NCI-H446 (cell line): Measurements from ENCODE around the gene SUCO.
"Not testable (repeated sequence)": the region's sequence is repeated elsewhere in the genome, so short reads cannot be mapped to it uniquely, and the experiment has no call there.

Experiments
- DNase-seq, 2 experiments: peaks; one replicate each; lab custom pipeline; 2025; lab: John Stamatoyannopoulos, UW

Gene SUCO

GRCh38 chr1:172559572-172560210 lies 26.7 kb downstream of the SUCO start:
- DNase-seq: no peak

- no peak for DNase-seq
Measured at GRCh38 chr1:172561252-172561651, 28.3 kb downstream of the SUCO start.

GRCh38 chr1:172566196-172566997 lies 33.4 kb downstream of the SUCO start:
- no peak for DNase-seq

- no peak for DNase-seq
Measured at GRCh38 chr1:172567720-172568119, 34.8 kb downstream of the SUCO start.

- DNase-seq: no peak
Measured at GRCh38 chr1:172574080-172574479, 41.1 kb downstream of the SUCO start.

- DNase-seq: no peak
Measured at GRCh38 chr1:172578586-172578985, 45.6 kb downstream of the SUCO start.

- DNase-seq: no peak
Measured at GRCh38 chr1:172581273-172581672, 48.3 kb downstream of the SUCO start.

GRCh38 chr1:172581779-172582178 lies 48.8 kb downstream of the SUCO start:
- no peak for DNase-seq

- no peak for DNase-seq
Measured at GRCh38 chr1:172582889-172583288, 49.9 kb downstream of the SUCO start.

GRCh38 chr1:172585348-172585747 lies 52.4 kb downstream of the SUCO start:
- no peak for DNase-seq

GRCh38 chr1:172585861-172586260 lies 52.9 kb downstream of the SUCO start:
- no peak for DNase-seq

- DNase-seq: no peak
Measured at GRCh38 chr1:172588296-172589291, 55.6 kb downstream of the SUCO start.

- DNase-seq: no peak
Measured at GRCh38 chr1:172589553-172589952, 56.6 kb downstream of the SUCO start.

- DNase-seq: not testable (repeated sequence)
Measured at GRCh38 chr1:172591429-172591828, 58.5 kb downstream of the SUCO start.

GRCh38 chr1:172595066-172595465 lies 62.1 kb downstream of the SUCO start:
- not testable (repeated sequence) for DNase-seq

GRCh38 chr1:172596782-172597181 lies 63.8 kb downstream of the SUCO start:
- DNase-seq: not testable (repeated sequence)

GRCh38 chr1:172599912-172600311 lies 67.0 kb downstream of the SUCO start:
- DNase-seq: no peak

- DNase-seq: no peak
Measured at GRCh38 chr1:172600615-172601014, 67.7 kb downstream of the SUCO start.

GRCh38 chr1:172601046-172601630 lies 68.2 kb downstream of the SUCO start:
- DNase-seq: no peak

GRCh38 chr1:172602706-172603105 lies 69.8 kb downstream of the SUCO start:
- DNase-seq: no peak

- DNase-seq: no peak
Measured at GRCh38 chr1:172603816-172604215, 70.9 kb downstream of the SUCO start.

- DNase-seq: no peak
Measured at GRCh38 chr1:172605641-172606040, 72.7 kb downstream of the SUCO start.
